HG03432 (cell line): ENCODE measurements around the gene SFRP2.

ENCODE experiments used
- ATAC-seq: cut with Tn5 transposase; IDR thresholded peaks from one replicate; pipeline ENCODE4 v1.9.1; 2021; ENCODE audit warnings: mild to moderate bottlenecking, moderate library complexity; ENCODE audit not compliant: unreplicated experiment

Gene SFRP2

DNA sequence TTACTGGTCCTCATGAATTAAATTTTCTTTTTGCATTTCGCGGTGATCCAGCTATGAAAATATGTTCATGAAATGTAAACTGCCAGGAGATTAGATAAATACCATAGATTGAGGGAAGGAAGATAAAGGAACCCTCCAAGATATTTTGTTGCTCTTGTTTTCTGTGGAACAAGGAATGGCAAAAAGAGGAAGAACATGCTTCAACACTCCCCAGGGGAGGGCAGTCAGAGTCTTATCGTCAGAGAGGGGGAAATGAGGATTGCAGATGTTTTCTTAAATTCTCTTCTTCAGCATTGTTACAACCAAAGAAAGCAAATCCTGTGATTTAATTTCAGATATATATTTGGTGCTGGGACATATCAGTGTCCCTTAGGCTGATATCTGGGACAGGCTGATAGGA is 9.5 kb upstream of the SFRP2 start:
- no peak for ATAC-seq

DNA sequence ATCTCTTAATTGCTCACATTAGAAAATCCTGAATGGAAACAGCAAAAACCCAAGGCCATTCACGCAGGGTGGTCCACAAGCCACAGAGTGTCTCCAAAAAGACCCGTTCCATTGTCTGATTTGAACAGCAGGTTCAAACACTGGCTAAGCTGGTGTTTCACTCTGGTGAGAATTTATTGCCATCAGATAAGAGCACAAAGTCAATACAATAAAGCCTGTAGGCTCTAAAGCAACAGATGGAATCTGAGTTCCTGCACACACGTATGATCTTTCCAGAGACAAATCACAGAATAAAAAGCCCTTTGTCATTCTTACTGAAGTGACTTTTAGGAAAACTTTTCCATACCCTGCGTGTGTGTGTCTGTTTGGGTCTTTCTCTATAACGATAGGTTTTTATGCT is 5.1 kb upstream of the SFRP2 start:
- ATAC-seq: no peak

DNA sequence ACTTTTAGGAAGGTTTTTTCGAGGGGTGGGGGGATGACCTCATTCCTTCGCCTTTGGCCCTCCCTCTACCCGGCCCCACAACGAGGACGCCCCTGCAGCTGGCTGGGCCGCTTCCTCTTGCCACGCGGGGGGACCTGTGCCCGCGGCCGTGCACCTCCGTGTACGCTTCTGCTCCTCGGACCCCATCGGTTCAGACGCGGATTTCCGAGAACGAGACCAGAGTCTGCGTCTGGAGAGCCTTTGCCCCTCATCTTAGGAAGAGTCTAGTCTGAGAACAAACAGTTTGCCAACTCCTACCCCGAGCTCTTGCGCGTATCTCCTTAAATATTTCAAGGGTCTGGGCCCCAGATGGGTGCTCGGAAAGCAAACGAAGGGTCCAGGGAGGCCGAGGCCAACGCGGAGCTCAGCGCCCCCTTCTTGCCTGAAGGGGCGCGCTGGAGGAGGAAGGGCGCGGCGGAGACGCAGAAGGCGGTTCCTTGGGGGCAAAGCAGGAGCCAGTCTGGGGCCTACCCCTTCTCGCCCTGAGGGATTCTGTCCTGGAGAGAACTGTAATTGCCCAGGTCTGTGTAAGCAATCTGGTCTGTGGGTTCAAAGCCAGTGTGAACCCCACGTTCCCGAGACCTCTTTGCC is 3.9 kb upstream of the SFRP2 start:
- no peak for ATAC-seq

DNA sequence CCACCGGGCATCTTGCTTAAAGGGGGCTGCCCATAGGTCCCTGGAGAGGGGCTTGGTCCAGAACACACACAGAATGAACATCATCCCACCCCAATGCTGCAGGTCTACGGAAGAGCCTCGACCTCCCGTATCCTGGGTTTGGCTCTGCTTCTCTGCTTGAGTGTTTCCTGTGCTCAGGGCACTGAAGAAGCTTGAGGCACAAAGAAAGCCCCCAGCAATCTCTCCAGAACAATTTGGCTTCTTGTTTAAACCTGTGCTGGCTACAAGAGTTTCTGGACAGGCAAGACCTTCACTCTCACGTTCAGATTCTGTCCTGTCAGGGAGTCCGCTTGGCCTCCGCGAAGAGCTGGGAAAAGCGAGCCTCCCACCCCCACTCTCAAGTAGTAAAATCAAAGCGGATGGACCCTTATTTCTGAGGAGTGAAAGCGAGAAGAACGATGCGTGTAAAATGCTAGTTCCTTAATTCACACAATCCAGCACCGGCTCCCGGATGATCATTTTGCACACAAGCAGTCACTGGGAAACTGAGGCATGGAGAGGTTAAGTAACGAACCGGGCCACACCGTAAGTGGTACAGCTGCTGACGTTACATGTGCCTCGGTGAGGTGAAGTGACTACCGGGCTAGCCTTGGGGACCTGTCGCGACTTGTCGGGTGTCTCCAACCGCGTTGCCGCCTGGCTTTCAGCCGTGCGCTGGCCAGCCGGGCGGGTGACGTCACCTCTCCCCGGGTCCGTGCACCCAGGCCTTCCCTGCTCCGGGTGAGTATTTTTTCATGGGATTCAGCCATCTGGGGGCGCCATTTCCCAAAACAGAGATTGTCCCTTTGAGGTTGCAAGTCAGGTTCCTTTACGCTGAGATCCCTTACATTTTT is 3.1 kb upstream of the SFRP2 start:
- no peak for ATAC-seq

DNA sequence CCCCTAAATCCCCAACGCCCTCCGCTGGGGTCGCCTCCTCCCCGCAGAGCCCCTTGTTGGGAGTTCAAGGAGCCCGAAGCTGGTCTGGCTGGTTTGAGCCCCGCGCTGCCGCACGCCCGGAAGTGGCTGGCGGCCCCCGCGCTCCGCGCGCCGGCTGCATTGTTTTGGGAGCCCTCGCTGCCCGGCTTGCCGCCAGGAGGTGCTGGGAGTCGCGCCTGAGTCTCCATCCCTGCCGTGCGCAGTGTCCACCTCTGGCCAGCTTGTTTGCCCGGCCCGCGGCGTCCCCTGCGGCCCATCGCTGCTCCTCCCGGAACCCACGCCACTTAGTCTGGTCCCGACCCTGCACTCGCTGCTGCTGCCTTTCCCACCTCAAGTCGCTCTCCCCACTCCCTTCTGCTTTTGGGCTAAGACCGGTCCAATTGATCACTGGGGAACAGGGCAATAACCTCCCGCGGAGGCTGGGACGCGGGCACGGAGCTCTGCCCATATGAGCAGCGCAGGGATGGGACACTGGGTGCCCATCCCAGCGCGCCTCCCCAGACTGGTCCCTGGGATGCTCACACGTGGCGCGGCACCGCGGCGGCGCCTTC is 2.2 kb upstream of the SFRP2 start:
- no peak for ATAC-seq

DNA sequence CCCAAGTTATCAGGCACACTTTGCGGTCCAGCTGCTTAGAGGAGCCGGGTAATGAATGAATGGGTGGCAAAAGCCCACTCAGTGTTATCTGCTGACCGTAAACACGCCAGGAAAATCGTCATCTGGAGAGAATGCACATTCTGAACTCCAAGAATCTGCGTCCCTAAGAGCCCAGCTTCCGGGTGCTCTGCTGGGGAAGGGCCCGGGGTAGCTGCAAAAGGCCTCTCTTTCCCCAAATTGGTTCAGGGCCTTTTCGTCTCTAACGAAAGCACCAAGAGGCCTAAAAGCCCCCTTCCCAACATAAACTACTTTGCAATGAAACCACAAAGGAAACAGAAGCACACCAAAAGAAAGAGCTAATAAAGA is 1.6 kb upstream of the SFRP2 start:
- ATAC-seq: no peak

DNA sequence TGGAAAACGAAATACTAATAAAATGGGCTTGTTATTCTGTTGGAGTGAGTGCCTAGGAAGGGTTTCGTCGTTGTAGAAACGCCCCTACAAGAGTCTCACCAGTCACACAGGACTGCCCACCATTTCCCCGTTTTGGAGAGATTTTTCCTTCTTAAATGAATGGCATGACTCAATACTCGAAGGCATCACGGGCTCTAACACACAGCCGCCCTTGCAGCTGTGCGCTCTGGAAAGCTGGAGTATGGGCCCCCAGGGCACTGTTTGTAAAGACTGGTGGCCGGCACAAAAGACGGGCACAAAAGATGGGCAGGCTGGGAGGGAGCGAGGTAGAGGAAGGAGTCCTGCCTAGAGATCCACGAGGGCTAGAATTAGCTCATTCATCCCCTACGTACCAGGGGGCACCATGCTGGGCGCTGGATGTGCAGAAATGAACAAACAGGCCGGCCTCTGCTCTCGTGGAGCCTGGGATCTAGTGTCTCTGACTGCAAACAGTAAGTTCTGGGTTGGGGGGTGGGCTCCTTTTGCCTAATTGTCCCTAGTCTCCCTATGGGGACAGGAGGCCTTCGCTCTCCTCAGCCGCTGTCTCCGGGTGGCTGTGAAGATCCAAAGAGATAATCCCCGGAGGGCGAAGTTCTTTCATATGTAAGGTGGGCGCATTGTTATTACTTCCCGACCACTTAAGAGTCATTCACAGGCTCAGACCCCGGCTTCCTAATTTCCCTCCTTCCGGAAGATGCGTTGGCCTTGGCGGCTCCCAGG is 1.0 kb upstream of the SFRP2 start:
- ATAC-seq: no peak

DNA sequence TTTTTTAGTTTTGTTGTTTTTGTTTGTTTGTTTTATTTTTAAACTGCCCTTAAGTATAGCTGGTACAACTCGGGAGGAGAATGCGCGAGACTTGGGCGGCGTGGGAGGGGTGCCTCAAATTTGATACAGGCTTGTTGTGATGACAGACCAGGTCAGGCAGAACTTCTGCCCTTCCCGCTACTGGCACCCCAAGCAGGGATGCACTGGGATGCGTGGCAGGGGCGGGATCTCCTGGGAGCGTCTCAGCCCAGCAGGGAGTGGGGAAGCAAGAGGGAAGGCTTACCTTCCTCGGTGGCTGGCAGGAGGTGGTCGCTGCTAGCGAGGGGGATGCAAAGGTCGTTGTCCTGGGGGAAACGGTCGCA is 851 bp downstream of the SFRP2 start:
- ATAC-seq: no peak

DNA sequence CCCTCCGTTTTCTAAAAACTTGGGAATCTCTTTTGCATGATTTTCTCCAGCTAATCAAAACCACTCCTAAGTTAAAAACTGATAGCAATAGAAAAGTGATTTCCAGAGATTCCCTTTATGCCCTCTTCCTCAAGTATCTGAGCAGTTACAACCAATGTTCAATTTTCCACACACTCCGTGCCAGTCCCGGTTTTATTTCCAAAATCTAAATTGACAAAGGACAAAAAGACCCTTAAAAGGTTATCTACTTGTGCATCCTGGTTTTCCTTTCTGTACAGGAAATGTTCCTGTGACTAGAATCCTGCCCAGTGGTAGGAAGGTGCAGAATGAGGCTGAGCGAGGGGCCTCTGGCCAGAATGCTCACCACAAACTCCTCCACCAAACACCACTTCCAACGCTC is 1.3 kb downstream of the SFRP2 start:
- ATAC-seq: no peak

DNA sequence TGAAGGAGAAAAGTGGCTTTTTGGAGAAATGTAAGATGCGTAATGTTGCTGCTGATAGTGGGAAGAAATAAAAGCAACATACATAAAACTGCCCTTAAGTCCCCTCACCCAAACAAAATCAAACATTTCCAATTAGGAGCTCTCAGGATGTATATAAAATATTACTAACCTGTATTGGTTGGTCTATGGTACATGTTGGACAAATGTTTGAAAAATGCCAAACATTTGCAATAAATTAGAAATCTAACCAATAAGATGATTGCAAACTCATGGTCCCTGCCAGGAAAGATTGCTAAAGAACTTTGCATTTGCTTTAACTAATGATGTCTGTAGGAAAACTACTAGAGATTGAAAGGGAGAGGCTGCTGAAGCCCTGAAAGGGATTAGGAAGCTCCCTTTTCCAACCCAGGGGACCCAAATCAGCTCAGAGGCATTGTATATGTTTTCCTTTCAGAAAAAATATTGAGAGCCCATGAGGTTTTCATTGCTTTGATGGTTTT is 1.8 kb downstream of the SFRP2 start:
- no peak for ATAC-seq

DNA sequence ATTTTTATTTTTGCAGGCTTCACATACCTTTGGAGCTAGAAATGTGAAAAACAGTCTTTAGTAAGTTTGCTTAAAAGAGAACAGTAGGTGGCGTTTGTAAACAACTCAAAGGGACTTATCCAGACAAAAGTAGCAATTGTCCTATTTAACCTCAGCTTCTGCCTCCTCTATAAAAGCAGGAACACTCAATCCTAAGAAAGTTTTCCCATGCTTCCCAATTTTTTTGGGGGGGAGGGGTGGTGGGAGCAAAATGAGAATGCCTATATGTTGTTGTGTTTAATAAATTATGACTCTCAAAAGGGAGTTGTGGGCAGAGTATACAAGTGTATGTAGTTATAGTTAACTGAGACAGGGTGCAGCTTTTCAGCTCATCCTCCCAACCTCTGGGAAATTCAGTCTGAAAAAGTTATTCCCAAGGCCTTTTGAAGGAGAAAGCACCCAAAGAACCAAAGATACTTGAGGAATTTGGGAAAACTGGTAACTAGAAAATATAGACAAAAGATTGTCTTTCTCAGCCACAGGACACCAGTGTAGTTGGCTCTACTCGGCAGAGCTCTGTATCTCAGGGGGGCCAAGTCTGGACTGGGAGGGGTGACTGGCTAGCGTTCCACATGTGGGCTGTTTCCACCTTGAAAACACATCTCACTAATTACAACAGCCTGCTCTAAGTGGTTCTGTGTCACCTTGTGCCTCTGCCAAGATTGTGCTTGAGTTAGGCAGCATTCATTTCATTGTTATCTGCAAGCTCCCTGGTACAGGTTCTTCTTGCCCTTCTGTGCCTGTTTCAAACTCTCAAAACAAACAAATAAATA is 2.8 kb downstream of the SFRP2 start:
- ATAC-seq: no peak

DNA sequence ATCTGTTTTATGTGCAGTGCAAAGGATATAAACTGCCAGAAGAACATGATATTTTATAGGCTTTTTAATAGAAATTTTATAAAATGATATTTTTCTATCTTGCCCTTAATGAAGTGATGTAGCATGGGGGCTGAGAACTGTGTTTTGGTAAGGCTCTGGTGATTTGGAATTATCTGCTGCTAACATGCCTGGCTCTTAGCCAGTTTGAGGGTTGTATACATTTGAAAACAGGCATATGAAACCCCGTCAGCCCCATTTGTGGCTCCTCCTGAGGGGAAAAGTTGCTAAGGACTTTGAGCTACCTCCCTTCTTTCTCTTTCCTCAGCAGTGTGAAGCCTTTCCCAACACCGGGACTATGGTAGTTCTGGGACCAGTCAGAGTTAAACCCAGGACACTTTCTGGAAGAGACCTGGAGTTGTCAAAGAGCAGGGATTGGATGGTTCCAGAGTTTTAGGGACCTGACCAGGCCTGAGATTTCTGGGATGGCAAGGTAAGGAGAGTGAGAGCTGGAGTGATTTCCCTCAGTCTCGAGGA is 4.7 kb downstream of the SFRP2 start:
- ATAC-seq: no peak

DNA sequence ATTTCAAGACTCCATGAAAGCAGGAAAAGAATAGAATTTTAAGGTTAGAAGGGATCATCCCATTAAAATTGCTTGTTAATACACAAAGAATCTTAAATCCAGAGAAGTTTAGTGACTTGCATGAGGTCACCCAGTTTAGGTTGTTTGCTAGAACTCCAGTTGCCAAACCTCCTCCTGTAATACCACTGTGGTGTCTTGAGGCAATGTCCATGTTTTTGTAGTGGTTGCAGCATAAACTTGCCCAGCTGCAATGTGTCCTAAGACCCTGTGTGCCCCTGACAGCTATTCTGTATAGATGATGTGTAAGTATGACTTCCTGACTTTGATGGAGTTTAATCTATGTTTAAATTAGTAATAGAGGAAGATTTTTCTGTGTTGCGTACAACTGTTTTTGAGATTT is 6.3 kb downstream of the SFRP2 start:
- ATAC-seq: no peak

DNA sequence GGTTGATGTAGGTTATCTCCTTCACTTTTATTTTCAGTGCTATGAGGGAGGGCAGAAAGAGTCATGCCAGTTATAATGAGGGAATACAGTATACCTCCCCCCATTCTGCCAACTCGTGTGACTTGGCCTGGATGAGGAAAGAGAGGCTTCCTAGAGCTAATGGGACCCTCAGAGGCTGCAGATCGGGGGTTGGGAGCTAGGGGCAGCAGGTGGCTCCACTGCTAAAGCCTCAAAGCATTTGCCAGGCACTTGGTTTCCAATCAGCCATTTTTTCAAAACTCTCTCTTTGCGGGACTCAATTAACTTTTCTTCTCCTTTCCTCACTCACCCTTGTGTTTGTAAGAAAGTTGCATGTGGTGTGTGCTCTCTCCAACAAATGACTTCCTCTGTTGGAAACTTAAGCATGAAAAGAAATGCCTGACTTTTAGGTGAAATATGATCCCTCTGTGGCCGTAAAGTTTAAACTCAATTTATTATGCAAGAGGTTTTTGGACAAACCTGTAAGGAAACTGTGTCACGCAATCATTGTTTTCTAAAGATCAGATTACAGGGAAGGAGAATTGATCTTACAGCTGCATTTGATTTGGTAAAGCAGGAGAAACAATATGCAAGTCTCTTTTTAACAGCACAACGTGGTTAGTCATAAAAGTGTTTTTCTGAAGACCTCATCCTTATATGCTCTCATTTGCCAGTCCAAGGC is 7.0 kb downstream of the SFRP2 start:
- ATAC-seq: no peak

DNA sequence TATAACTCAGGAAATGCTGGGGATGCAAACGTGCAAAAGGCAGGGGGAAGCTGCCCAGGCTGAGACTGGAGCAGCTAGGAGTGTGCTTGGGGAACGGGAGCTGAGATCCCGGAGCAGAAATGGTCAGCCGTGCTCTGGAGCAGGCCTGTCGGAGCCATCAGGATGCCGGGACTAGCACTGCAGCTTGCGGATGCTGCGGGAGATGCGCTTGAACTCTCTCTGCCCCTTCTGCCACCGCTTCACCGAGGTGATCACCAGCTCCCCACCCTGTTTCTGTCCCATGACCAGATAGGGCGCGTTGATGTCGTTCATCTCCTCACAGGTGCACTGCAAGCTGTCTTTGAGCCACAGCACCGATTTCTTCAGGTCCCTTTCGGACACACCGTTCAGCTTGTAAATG is 7.6 kb downstream of the SFRP2 start:
- ATAC-seq: peak; percentile 6

DNA sequence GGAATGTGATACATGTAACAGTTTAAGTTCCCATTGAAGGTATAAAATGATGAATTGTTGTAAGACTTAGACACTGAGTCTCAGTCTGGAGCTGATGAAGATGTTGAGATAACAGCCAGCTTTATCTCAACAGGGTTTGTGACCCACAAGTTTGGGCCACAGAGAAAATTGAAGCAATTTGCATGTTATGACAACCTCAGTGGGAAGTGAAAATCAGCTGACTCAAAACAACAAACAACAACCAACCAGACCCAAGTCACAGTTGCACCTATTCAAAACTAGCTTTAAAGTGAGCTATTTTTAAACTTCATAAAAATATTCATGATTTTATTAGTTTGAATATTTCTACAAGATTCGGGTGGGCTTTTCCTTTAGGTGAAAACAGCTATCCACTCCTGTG is 8.0 kb downstream of the SFRP2 start:
- peak; percentile 72 for ATAC-seq

DNA sequence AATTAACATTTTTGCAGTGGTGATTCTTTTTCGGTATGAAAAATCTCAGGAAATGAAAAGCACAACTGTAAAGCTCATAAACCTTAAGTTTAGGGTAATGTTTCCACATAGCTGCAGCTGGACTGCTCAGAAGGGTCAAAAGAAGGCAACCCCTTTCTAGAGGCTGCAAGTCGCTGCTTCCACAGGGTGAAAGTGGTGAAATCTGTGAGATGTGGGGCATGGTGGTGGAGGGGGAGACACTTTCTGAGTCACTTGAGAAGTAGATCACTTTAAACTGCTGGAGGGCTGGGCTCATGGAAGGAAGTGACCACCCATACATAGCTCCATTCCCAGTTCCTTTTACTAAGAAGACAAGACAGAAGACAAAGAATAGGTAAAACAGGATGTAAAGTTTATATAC is 8.7 kb downstream of the SFRP2 start:
- no peak for ATAC-seq

DNA sequence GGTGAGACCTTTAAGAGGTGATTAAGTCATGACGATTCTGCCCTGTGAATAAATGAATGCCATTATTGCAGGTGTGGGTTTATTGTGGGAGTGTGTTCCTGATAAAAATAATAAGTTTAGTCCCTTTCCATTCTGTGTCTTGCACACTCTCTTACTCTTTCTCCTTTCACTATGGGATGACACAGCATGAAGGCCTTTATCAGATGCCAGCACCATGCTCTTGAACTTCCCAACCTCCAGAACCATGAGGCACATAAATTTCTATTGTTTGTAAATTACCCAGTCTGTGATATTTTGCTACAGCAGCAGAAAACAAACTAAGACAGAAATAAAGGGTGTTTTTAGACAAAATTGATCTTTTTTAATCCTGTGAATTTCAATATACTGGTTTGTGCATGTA is 10.5 kb downstream of the SFRP2 start:
- no peak for ATAC-seq

DNA sequence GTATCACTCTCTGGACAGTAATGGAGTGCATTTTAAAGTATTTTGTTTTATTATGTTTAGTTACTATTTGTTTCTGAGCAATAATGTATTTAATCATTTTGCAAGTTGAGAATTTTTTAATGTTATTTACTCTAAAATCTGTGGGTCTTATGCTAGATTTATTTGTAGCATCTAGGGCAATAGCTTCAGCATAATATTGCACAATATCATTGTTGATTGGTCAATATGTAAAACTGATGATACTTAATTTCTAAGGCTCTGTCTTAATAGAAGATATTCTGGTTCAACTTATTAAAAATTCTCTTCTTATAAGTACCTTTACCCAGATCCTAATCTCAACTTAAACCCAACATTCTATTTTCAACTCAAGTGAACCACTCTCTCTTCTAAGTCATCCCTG is 11.5 kb downstream of the SFRP2 start:
- no peak for ATAC-seq

DNA sequence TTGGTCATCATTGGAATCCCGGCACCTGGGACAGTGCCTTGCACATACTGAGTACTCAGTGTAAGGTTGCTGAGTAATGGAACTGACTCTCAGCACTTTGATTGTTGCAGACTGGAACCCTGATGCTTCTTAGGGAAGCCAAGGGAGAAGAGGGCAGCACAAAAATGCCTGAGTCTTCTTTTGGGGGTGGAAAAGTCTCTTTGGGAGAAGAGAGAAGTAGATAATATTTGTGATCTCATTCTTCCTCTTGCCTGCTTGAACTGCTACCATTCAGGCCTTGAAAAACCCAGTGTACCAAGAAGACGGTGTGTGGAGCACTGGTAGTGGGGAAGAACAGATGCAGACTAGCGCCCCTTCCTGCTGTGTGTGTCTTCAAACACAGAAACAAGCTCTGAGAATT is 12.3 kb downstream of the SFRP2 start:
- no peak for ATAC-seq
